Measurements from ENCODE around the gene ASB9. TPM values are rescaled to one million over a fixed set of nuclear protein-coding genes. Genes with fewer than 3 reads are reported as not detected.
A peak's percentile ranks its signal among the peaks of the same experiment; 100 is the strongest.
"Not testable (repeated sequence)": the region's sequence is repeated elsewhere in the genome, so short reads cannot be mapped to it uniquely, and the experiment has no call there.

The ASB9 gene
- total RNA-seq, 1 donor from 2014 or later: 0.33 TPM

GRCh38 chrX:15274946-15275345, 5.1 kb upstream of the ASB9 start:
- Mint-ChIP-seq H3K4me1 (peaks cover 1% of the 10 kb centered on the region), H3K36me3 (ENCODE audit: low read depth) (no peaks in the 10 kb centered on the region), H3K27me3 (peaks cover 1% of the 10 kb centered on the region), H3K9me3 (no peaks in the 10 kb centered on the region), H3K27ac (no peak overlapping the region), H3K4me3 (no peak overlapping the region)
- intact Hi-C loops (cut with micrococcal nuclease): no loop called here
- DNase-seq: no peak

- intact Hi-C loops (cut with micrococcal nuclease); H3K4me3 Mint-ChIP-seq; H3K27me3 Mint-ChIP-seq; H3K9me3 Mint-ChIP-seq; H3K4me1 Mint-ChIP-seq; DNase-seq; H3K36me3 Mint-ChIP-seq (ENCODE audit: low read depth); H3K27ac Mint-ChIP-seq: not testable (repeated sequence)
These were observed 3.4 kb upstream of the ASB9 start for GRCh38 chrX:15273275-15273674.

- Mint-ChIP-seq H3K4me1 (peaks cover 5% of the 10 kb centered on the region), H3K4me3 (no peak overlapping the region), H3K36me3 (ENCODE audit: low read depth) (no peaks in the 10 kb centered on the region), H3K27ac (no peak overlapping the region), H3K9me3 (no peaks in the 10 kb centered on the region), H3K27me3 (no peaks in the 10 kb centered on the region)
- intact Hi-C loops (cut with micrococcal nuclease): no loop called here
- DNase-seq: no peak
These were observed 1.9 kb upstream of the ASB9 start for GRCh38 chrX:15271757-15272156.

GRCh38 chrX:15269120-15269519, 763 bp downstream of the ASB9 start:
- intact Hi-C loops (cut with micrococcal nuclease): no loop called here
- DNase-seq: no peak
- Mint-ChIP-seq H3K4me3 (no peak overlapping the region), H3K36me3 (ENCODE audit: low read depth) (no peaks in the 10 kb centered on the region), H3K27ac (no peak overlapping the region), H3K27me3 (no peaks in the 10 kb centered on the region), H3K9me3 (no peaks in the 10 kb centered on the region), H3K4me1 (peaks cover 5% of the 10 kb centered on the region)

GRCh38 chrX:15254852-15255251, 15.0 kb downstream of the ASB9 start:
- no peak for DNase-seq
- Mint-ChIP-seq H3K4me3 (no peak overlapping the region), H3K4me1 (no peaks in the 10 kb centered on the region), H3K36me3 (ENCODE audit: low read depth) (no peaks in the 10 kb centered on the region), H3K9me3 (no peaks in the 10 kb centered on the region), H3K27ac (no peak overlapping the region), H3K27me3 (peaks cover 1% of the 10 kb centered on the region)
- intact Hi-C loops (cut with micrococcal nuclease): no loop called here

GRCh38 chrX:15245896-15246295, 24.0 kb downstream of the ASB9 start:
- Mint-ChIP-seq H3K27ac (no peak overlapping the region), H3K4me3 (no peak overlapping the region), H3K4me1 (no peaks in the 10 kb centered on the region), H3K36me3 (ENCODE audit: low read depth) (no peaks in the 10 kb centered on the region), H3K9me3 (no peaks in the 10 kb centered on the region), H3K27me3 (no peaks in the 10 kb centered on the region)
- DNase-seq: no peak
- intact Hi-C loops (cut with micrococcal nuclease): loop anchor here (10.0 kb wide), 1 partner anchor 1211 kb away; no protein-coding TSS in a partner anchor

- Mint-ChIP-seq H3K27me3 (no peaks in the 10 kb centered on the region), H3K9me3 (no peaks in the 10 kb centered on the region), H3K4me3 (no peak overlapping the region), H3K27ac (no peak overlapping the region), H3K36me3 (ENCODE audit: low read depth) (no peaks in the 10 kb centered on the region), H3K4me1 (no peaks in the 10 kb centered on the region)
- DNase-seq: no peak
- intact Hi-C loops (cut with micrococcal nuclease): loop anchor here (5.0 to 10.0 kb wide), 2 partner anchors 102 to 1210 kb away; no protein-coding TSS in a partner anchor
These were observed 25.5 kb downstream of the ASB9 start for GRCh38 chrX:15244421-15244820.

- intact Hi-C loops (cut with micrococcal nuclease): loop anchor here (1.0 to 10.0 kb wide), 4 partner anchors 40 to 1208 kb away; no protein-coding TSS in a partner anchor
- Mint-ChIP-seq H3K9me3 (no peaks in the 10 kb centered on the region), H3K27ac (no peak overlapping the region), H3K4me3 (no peak overlapping the region), H3K4me1 (no peaks in the 10 kb centered on the region), H3K36me3 (ENCODE audit: low read depth) (no peaks in the 10 kb centered on the region), H3K27me3 (no peaks in the 10 kb centered on the region)
- DNase-seq: peak; percentile 80
These were observed 26.9 kb downstream of the ASB9 start for GRCh38 chrX:15242899-15243555.

GRCh38 chrX:15241301-15241700, 28.6 kb downstream of the ASB9 start:
- Mint-ChIP-seq H3K4me1 (no peaks in the 10 kb centered on the region), H3K9me3 (peaks cover 4% of the 10 kb centered on the region), H3K27ac (no peak overlapping the region), H3K36me3 (ENCODE audit: low read depth) (no peaks in the 10 kb centered on the region), H3K4me3 (no peak overlapping the region), H3K27me3 (peaks cover 4% of the 10 kb centered on the region)
- intact Hi-C loops (cut with micrococcal nuclease): loop anchor here (5.0 to 10.0 kb wide), 2 partner anchors 99 to 1206 kb away; no protein-coding TSS in a partner anchor
- no peak for DNase-seq

- no peak overlapping the region for H3K4me3 Mint-ChIP-seq
- intact Hi-C loops (cut with micrococcal nuclease): loop anchor here (5.0 to 10.0 kb wide), 2 partner anchors 98 to 1206 kb away; no protein-coding TSS in a partner anchor
- H3K27ac Mint-ChIP-seq: no peak overlapping the region
- H3K27me3 Mint-ChIP-seq: peaks cover 4% of the 10 kb centered on the region
- no peaks in the 10 kb centered on the region for H3K36me3 Mint-ChIP-seq (ENCODE audit: low read depth)
- peaks cover 4% of the 10 kb centered on the region for H3K9me3 Mint-ChIP-seq
- DNase-seq: no peak
- H3K4me1 Mint-ChIP-seq: no peaks in the 10 kb centered on the region
These were observed 29.5 kb downstream of the ASB9 start for GRCh38 chrX:15240414-15240813.

GRCh38 chrX:15236146-15236545, 33.7 kb downstream of the ASB9 start:
- intact Hi-C loops (cut with micrococcal nuclease): no loop called here
- DNase-seq: no peak

GRCh38 chrX:15235001-15235400, 34.9 kb downstream of the ASB9 start:
- Mint-ChIP-seq H3K4me3 (no peak overlapping the region), H3K4me1 (no peaks in the 10 kb centered on the region), H3K36me3 (ENCODE audit: low read depth) (no peaks in the 10 kb centered on the region), H3K27ac (no peak overlapping the region), H3K27me3 (peaks cover 8% of the 10 kb centered on the region), H3K9me3 (peaks cover 4% of the 10 kb centered on the region)
- intact Hi-C loops (cut with micrococcal nuclease): no loop called here
- no peak for DNase-seq

More at GRCh38 chrX:15236146-15236545, 33.7 kb downstream of the ASB9 start:
- no peak overlapping the region for H3K4me3 Mint-ChIP-seq
- no peaks in the 10 kb centered on the region for H3K4me1 Mint-ChIP-seq
- H3K27ac Mint-ChIP-seq: no peak overlapping the region
- H3K9me3 Mint-ChIP-seq: peaks cover 4% of the 10 kb centered on the region
- H3K27me3 Mint-ChIP-seq: peaks cover 8% of the 10 kb centered on the region
- no peaks in the 10 kb centered on the region for H3K36me3 Mint-ChIP-seq (ENCODE audit: low read depth)

- H3K27me3 Mint-ChIP-seq: peaks cover 8% of the 10 kb centered on the region
These were observed 36.4 kb downstream of the ASB9 start for GRCh38 chrX:15233416-15234015.

GRCh38 chrX:15224747-15225146, 45.1 kb downstream of the ASB9 start:
- no peaks in the 10 kb centered on the region for H3K36me3 Mint-ChIP-seq (ENCODE audit: low read depth)
- peaks cover 6% of the 10 kb centered on the region for H3K9me3 Mint-ChIP-seq
- peaks cover 2% of the 10 kb centered on the region for H3K27me3 Mint-ChIP-seq
- DNase-seq: no peak
- intact Hi-C loops (cut with micrococcal nuclease): no loop called here
- H3K4me3 Mint-ChIP-seq: no peak overlapping the region
- H3K4me1 Mint-ChIP-seq: no peaks in the 10 kb centered on the region
- no peak overlapping the region for H3K27ac Mint-ChIP-seq

More at GRCh38 chrX:15233416-15234015, 36.4 kb downstream of the ASB9 start:
- H3K4me1 Mint-ChIP-seq: no peaks in the 10 kb centered on the region
- H3K4me3 Mint-ChIP-seq: no peak overlapping the region
- intact Hi-C loops (cut with micrococcal nuclease): no loop called here
- peaks cover 4% of the 10 kb centered on the region for H3K9me3 Mint-ChIP-seq
- H3K27ac Mint-ChIP-seq: no peak overlapping the region
- no peak for DNase-seq
- H3K36me3 Mint-ChIP-seq (ENCODE audit: low read depth): no peaks in the 10 kb centered on the region
